ENCODE data around the gene PML.
A peak's percentile ranks its signal among the peaks of the same experiment; 100 is the strongest.
"Not testable (repeated sequence)": the region's sequence is repeated elsewhere in the genome, so short reads cannot be mapped to it uniquely, and the experiment has no call there.

PML gene

DNA sequence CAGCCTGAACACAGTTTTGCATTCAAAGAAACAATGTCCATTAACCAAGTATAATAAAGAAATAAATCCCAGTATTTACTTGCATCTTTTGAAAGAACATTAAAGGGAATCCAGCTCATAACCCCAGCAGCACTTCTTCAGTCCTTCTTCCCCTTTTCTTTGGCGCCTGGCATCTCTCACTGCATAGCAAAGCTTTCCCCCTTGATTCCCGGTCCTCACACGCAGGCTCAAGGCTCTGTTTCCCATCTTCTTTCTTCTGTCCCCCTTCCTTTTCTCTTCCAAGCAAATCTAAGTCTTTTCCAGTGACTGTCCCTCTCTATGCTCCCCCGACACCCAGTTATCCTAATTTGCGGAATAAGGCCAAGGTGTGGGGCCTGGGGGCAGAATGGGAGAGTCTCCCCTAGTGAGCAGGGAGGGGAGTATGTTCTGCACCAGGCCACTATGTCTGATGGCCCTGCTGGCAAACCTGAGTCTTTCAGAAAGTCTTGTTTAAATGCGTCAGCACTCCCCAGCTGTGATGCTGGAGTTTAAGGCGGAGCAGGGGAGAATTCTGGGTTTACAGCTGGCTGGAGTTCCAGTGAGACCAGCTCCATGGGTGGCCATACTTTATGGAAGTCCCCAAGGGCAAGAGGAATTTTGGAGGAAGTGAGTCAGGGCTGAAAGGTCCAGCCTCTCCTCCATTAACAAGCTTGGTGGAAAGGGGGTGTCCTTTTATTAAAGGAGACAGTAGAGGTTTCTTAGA lies 45.8 kb downstream of the PML start:
- DNase-seq (ENCODE audit: low read depth in 2 of 2): no peak

GRCh38 chr15:74041311-74041756 lies 46.8 kb downstream of the PML start:
- DNase-seq (ENCODE audit: low read depth in 2 of 2): no peak

- DNase-seq (ENCODE audit: low read depth in 2 of 2): no peak
Observed at GRCh38 chr15:74041777-74042435, 47.4 kb downstream of the PML start.

- DNase-seq (ENCODE audit: low read depth in 2 of 2): no peak
Observed at GRCh38 chr15:74042603-74043424, 48.3 kb downstream of the PML start.

DNA sequence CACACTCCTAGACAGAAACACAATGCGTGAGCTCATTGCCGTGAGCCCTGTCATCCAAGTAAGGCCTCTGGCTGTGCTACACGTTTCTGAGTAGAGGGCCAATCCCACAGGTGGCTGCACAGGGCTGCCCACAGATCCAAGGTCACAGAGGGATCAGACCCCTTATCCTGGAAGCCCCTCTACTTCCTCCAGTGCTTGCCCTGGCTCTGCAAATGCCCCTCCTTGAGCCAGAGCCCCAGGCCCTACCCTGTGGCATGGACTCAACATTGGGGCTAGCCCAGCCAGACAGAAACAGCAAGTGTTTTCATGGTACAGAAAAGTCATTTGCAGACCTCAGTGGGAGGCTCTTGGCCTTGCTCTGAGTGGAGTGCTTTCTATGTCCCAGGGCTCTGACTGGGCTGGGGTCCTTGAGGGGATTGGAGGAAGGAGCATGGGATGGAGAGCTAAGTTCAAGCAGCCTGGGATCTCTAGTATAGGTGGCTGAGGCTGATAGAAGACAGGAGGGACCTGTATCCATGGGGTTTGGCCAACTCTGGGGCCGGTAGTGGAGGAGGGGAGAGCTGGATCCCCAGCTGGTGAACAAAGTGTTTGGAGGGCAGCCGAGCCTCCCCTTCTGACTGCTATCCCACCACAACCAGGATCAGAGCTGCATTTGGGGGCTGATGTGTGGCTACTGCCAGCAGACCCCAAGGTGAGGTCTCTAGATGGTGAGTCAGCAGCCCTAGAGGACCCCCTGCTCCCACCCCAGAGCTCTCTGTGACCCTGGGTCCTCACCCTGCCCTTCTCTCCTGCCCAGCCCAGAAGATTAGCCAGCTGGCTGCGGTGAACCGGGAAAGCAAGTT lies 49.1 kb downstream of the PML start:
- DNase-seq (ENCODE audit: low read depth in 2 of 2): no peak

GRCh38 chr15:74044267-74045110 lies 50.0 kb downstream of the PML start:
- no peak for DNase-seq (ENCODE audit: low read depth in 2 of 2)

- no peak for DNase-seq (ENCODE audit: low read depth in 2 of 2)
Observed at GRCh38 chr15:74045184-74045583, 50.7 kb downstream of the PML start.

- DNase-seq (ENCODE audit: low read depth in 2 of 2): no peak
Observed at GRCh38 chr15:74045636-74046274, 51.2 kb downstream of the PML start.

DNA sequence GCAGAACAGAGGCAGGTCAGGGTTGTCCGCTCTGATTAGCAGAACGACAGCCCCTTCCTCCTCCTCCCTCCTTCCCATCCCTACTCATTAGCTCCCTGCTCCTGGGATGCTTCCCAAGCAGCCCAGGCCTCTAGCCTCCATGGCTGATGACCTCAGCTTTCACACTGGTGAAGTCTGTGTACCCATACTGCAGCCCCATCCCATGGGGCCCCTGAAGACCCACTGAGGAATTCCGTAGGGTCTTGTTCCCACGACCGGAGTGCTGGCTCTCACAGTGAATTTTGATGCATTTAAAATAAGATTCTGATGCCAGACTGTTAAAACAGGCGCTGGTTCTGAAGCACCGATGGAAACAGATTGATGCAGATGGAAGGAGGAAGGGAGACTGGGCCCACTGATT lies 51.8 kb downstream of the PML start:
- no peak for DNase-seq (ENCODE audit: low read depth in 2 of 2)

DNA sequence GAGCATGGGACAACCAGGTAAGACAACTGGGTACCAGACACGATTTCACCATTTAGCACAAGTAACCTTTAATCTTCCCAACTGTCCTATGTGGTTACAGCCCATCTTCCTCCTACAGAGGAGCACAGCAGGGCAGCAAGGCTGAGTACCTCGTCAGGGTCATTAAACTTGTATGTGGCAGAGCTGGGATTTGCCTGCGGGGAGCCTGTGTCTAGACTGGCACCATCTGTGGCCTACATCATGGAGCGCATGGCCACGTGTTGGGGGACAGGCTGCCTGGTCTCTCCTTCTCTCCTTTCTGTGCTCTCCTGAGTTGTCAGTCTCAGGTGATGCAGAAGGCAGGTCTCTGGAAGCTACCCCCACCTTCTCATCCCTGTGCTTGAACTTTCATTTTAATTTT lies 55.6 kb downstream of the PML start:
- DNase-seq (ENCODE audit: low read depth in 2 of 2): no peak

- no peak for DNase-seq (ENCODE audit: low read depth in 2 of 2)
Observed at GRCh38 chr15:74050556-74051234, 56.2 kb downstream of the PML start.

DNA sequence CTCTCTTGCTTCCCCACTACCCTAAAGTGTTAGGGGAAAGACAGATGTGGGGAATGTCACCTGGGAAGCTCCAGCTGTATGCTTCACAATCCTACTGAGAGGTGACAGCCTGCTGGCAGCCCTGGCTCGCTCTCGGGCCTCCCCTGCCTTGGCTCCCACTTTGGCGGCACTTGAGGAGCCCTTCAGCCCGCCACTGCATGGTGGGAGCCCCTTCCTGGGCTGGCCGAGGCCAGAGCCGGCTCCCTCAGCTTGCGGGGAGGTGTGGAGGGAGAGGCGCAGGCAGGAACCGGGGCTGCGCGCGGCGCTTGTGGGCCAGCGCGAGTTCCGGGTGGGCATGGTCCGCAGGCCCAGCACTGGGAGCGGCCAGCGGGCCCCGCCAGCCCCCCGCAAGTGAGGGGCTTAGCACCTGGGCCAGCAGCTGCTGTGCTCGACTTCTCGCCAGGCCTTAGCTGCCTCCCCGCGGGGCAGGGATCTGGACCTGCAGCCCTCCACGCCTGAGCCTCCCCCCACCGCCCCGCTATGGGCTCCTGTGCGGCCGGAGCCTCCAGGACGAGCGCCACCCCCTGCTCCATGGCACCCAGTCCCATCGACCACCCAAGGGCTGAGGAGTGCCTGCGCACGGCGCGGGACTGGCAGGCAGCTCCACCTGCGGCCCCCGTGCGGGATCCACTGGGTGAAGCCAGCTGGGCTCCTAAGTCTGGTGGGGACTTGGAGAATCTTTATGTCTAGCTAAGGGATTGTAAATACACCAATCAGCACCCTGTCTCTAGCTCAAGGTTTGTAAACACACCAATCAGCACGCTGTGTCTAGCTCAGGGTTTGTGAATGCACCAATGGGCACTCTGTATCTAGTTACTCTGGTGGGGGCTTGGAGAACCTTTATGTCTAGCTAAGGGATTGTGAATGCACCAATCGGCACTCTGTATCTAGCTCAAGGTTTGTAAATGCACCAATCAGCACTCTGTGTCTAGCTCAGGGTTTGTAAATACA lies 58.0 kb downstream of the PML start:
- DNase-seq (ENCODE audit: low read depth in 2 of 2): not testable (repeated sequence)

- no peak for DNase-seq (ENCODE audit: low read depth in 2 of 2)
Observed at GRCh38 chr15:74053517-74053916, 59.0 kb downstream of the PML start.

DNA sequence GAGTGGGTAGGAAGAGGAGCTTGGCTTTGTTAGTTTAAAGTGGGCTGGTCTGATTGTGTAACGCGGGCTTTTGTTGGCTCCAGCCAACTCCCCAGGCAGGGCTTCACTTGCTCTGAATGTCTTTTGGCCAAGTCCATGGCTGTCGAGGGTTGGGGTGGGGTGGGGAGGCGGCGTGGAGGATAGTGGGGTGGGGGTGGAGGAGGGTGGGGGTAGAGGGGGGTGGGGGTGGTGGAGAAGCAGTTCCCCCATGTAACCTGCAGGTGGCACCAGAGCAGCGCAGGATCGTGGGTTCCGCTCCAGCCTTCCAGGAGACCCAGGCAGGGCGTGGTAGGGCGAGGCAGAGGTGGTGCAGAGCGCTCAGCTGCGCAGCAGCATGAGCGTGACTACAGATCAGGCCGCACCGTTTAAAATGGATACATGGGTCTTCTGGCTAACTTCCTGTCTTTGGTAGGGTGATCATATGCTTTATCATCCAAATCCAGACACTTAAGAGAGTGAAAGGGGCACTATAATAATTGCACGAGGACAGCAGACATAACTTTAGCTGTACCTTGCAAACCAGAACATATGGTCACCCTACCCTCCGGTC lies 59.5 kb downstream of the PML start:
- peak; percentile 53 to 58 for DNase-seq (ENCODE audit: low read depth in 2 of 2)

DNA sequence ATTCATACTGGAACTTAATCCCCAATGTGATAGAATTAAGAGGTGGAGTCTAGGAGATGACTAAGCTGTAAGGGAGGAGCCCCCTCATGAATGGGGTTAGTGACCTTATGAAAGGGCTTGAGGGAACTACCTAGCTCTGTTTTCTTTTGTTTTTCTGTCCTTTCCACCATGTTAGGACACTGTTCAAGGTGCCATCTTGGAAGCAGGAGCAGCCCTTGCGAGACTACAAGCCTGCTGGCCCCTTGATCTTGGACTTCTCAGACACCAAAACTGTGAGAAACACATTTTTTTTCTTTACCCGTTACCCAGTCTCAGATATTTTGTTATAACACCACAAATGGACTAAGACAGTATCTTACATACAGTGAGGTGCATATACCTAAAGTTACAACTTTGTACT lies 61.3 kb downstream of the PML start:
- DNase-seq (ENCODE audit: low read depth in 2 of 2): no peak

DNA sequence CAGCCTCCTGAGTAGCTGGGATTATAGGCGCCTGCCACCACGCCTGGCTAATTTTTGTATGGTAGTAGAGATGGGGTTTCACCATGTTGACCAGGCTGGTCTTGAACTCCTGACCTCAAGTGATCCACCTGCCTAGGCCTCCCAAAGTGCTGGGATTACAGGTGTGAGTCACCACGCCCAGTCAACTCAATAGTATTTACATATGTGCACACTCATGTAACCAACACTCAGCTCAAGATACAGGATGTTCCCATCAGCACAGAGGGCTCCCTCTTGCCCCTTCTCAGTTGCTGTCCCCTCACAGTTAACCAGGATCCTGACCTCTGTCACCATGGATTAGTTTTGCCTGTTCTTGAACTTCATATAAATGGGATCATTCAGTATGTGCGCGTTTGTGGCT lies 61.8 kb downstream of the PML start:
- not testable (repeated sequence) for DNase-seq (ENCODE audit: low read depth in 2 of 2)

DNA sequence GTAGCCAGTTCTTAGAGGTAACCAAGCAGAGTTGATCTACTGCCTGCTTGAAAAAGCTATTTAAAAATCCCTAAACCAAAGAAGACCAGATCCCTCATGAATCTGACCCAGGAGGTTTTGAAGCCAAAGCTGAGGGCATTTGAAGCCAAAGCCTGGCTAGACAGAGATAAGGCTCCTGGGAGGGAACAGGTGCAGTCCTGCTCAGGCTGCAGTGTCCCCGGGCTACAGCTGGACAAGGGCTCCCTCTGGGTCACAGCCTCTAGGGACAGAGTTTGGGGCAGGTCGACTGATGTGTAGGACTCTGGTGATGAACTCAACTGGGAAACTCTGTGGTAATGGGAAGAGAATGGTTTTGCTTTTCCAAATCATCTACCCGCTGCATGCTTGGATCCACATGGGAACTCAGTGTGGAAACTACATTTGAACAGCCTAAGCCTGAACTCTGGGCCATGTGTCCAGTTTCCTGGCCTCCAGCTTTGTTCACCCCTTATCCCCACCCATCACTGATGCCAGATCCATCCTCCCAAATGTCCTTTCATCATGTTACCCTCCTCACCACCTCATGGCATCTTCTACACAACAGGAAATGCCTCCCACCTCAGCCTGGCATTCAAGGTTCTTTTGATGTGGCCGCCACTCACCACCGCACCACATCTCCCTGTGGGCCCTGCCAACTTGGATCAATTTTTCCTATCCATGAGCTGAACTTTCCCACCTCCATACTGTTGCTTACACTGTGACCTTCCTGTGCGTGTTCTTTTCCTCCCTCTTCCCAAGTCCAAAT lies 64.7 kb downstream of the PML start:
- not testable (repeated sequence) for DNase-seq (ENCODE audit: low read depth in 2 of 2)
